Neutrophil (primary cell): ENCODE results near the gene ANGPTL4.

Source experiments
- H3K27ac ChIP-seq: fragments of 200-600 bp; sonication (generic); 2 replicates; pipeline ENCODE4 v1.5.1; 2016; ENCODE audit warnings: mild to moderate bottlenecking, moderate library complexity
- H3K27me3 ChIP-seq: fragments of 200-600 bp; sonication (generic); 2 replicates; pipeline ENCODE4 v1.6.0; 2016; ENCODE audit warnings: mild to moderate bottlenecking
- H3K36me3 ChIP-seq: fragments of 200-600 bp; sonication (generic); 2 replicates; pipeline ENCODE4 v1.5.1; 2017
- H3K4me1 ChIP-seq, 2 experiments: fragments of 200-600 bp in 1 of 2; sonication (generic) in 1 of 2; 1 replicate in 1 of 2; 2 replicates in 1 of 2; pipeline versions ENCODE4 v1.5.1 to v1.6.1; 2013 to 2016; ENCODE audit warnings: low read depth in 1 of 2, low read length in 1 of 2, mild to moderate bottlenecking in 1 of 2, moderate library complexity in 1 of 2; ENCODE audit not compliant: control insufficient read depth in 1 of 2, insufficient read depth in 1 of 2
- H3K4me3 ChIP-seq, 2 experiments: fragments of 200-600 bp in 1 of 2; sonication (generic) in 1 of 2; 1 replicate in 1 of 2; 2 replicates in 1 of 2; pipeline ENCODE4 v1.5.1; 2013 to 2016; ENCODE audit warnings: low read depth in 1 of 2, low read length in 1 of 2, mild to moderate bottlenecking in 1 of 2, moderate library complexity in 1 of 2
- H3K9me3 ChIP-seq: fragments of 200-600 bp; sonication (generic); 2 replicates; pipeline ENCODE4 v1.5.1; 2016
- CTCF ChIP-seq: fragments of 200-600 bp; sonication (generic); IDR thresholded peaks from 2 replicates; pipeline ENCODE4 v1.5.1; 2016; ENCODE audit warnings: antibody characterized with exemption

ANGPTL4 gene

GRCh38 chr19:8333767-8334457 lies 30.0 kb upstream of the ANGPTL4 start:
- H3K36me3 ChIP-seq, result no peaks in the 10 kb centered on the region
- TF ChIP-seq CTCF, result no peak
- H3K27ac ChIP-seq, result no peak overlapping the region
- H3K9me3 ChIP-seq, result no peaks in the 10 kb centered on the region
- no peaks in the 10 kb centered on the region for H3K4me1 ChIP-seq
- peaks cover 87% of the 10 kb centered on the region for H3K27me3 ChIP-seq
- no peak overlapping the region for H3K4me3 ChIP-seq

GRCh38 chr19:8334458-8335342 lies 29.3 kb upstream of the ANGPTL4 start:
- H3K9me3 ChIP-seq, result no peaks in the 10 kb centered on the region

GRCh38 chr19:8335343-8336071 lies 28.4 kb upstream of the ANGPTL4 start:
- Histone ChIP-seq H3K36me3 (no peaks in the 10 kb centered on the region), H3K4me3 (no peak overlapping the region), H3K9me3 (no peaks in the 10 kb centered on the region), H3K4me1 (no peaks in the 10 kb centered on the region), H3K27ac (no peak overlapping the region), H3K27me3 (peaks cover 92% of the 10 kb centered on the region)
- no peak for TF ChIP-seq CTCF

More at GRCh38 chr19:8334458-8335342, 29.3 kb upstream of the ANGPTL4 start:
- Histone ChIP-seq H3K36me3 (no peaks in the 10 kb centered on the region), H3K27ac (no peak overlapping the region), H3K4me3 (no peak overlapping the region), H3K4me1 (no peaks in the 10 kb centered on the region), H3K27me3 (peaks cover 89% of the 10 kb centered on the region)
- TF ChIP-seq CTCF, result no peak

- Histone ChIP-seq H3K4me1 (no peaks in the 10 kb centered on the region), H3K9me3 (no peaks in the 10 kb centered on the region), H3K27me3 (peaks cover 99% of the 10 kb centered on the region), H3K4me3 (no peak overlapping the region), H3K36me3 (no peaks in the 10 kb centered on the region), H3K27ac (no peak overlapping the region)
- no peak for TF ChIP-seq CTCF
Observed at GRCh38 chr19:8336072-8336569, 27.8 kb upstream of the ANGPTL4 start.

- no peak overlapping the region for H3K27ac ChIP-seq
- no peaks in the 10 kb centered on the region for H3K4me1 ChIP-seq
- peaks cover 99% of the 10 kb centered on the region for H3K27me3 ChIP-seq
- no peak for TF ChIP-seq CTCF
- no peaks in the 10 kb centered on the region for H3K36me3 ChIP-seq
- H3K9me3 ChIP-seq, result no peaks in the 10 kb centered on the region
- H3K4me3 ChIP-seq, result no peak overlapping the region
Observed at GRCh38 chr19:8336660-8337059, 27.3 kb upstream of the ANGPTL4 start.
